OCI-LY1 (cell line): Measurements from ENCODE around the gene EFEMP1.

Experiments
- H2AFZ ChIP-seq: fragments of 200-600 bp; sonication (generic), shearing (Covaris generic); 2 replicates; pipeline ENCODE4 v1.6.0; 2014; ENCODE audit warnings: antibody characterized with exemption, mild to moderate bottlenecking, low read length
- H3F3A ChIP-seq: fragments of 200-600 bp; sonication (generic), shearing (Covaris generic); 2 replicates; pipeline ENCODE4 v1.6.0; 2014; ENCODE audit warnings: mild to moderate bottlenecking, antibody characterized with exemption, low read length, moderate library complexity; ENCODE audit not compliant: insufficient read depth
- H3K27ac ChIP-seq: fragments of 200-600 bp; sonication (generic); 2 replicates; pipeline ENCODE4 v1.5.1; 2014; ENCODE audit warnings: low read length, mixed run types, mild to moderate bottlenecking, low read depth; ENCODE audit not compliant: poor library complexity, severe bottlenecking
- H3K27me3 ChIP-seq: fragments of 200-600 bp; sonication (generic); 2 replicates; pipeline ENCODE4 v1.6.0; 2014; ENCODE audit warnings: antibody characterized with exemption, mild to moderate bottlenecking, low read length, moderate library complexity; ENCODE audit not compliant: insufficient read depth
- H3K36me3 ChIP-seq: fragments of 200-600 bp; sonication (generic); 2 replicates; pipeline ENCODE4 v1.6.1; 2014; ENCODE audit warnings: mild to moderate bottlenecking, antibody characterized with exemption, low read length, moderate library complexity, mixed read lengths; ENCODE audit not compliant: insufficient read depth
- H3K4me1 ChIP-seq: fragments of 200-600 bp; sonication (generic); 2 replicates; pipeline ENCODE4 v1.5.1; 2014; ENCODE audit warnings: mild to moderate bottlenecking, low read length, moderate library complexity; ENCODE audit not compliant: insufficient read depth, severe bottlenecking
- H3K4me2 ChIP-seq: fragments of 200-600 bp; sonication (generic), shearing (Covaris generic); 2 replicates; pipeline ENCODE4 v1.6.1; 2014; ENCODE audit warnings: low read length
- H3K4me3 ChIP-seq: fragments of 200-600 bp; sonication (generic); 2 replicates; pipeline ENCODE4 v1.5.1; 2014; ENCODE audit warnings: low read length, low read depth, mild to moderate bottlenecking, mixed read lengths; ENCODE audit not compliant: poor library complexity, severe bottlenecking
- H3K79me2 ChIP-seq: fragments of 200-600 bp; shearing (Covaris generic); 2 replicates; pipeline ENCODE4 v1.6.1; 2016; ENCODE audit warnings: mixed run types, low read length, mixed read lengths; ENCODE audit not compliant: insufficient read depth
- H3K9ac ChIP-seq: fragments of 200-600 bp; sonication (generic), shearing (Covaris generic); 2 replicates; pipeline ENCODE4 v1.6.1; 2014; ENCODE audit warnings: mild to moderate bottlenecking, low read length, mixed read lengths
- H3K9me2 ChIP-seq: fragments of 200-600 bp; sonication (generic), shearing (Covaris generic); 2 replicates; pipeline ENCODE4 v1.6.1; 2014; ENCODE audit warnings: low read depth, mild to moderate bottlenecking, low read length, mixed read lengths
- H3K9me3 ChIP-seq: fragments of 200-600 bp; shearing (Covaris generic); 2 replicates; pipeline ENCODE4 v1.6.1; 2014; ENCODE audit warnings: low read length, mixed read lengths
- H4K20me1 ChIP-seq: fragments of 200-600 bp; sonication (generic), shearing (Covaris generic); 2 replicates; pipeline ENCODE4 v1.6.0; 2016; ENCODE audit warnings: mild to moderate bottlenecking, low read length; ENCODE audit not compliant: insufficient read depth
- CTCF ChIP-seq: fragments of 200-600 bp; sonication (generic), shearing (Covaris generic); IDR thresholded peaks from 2 replicates; pipeline ENCODE4 v1.5.1; 2017; ENCODE audit warnings: mild to moderate bottlenecking, antibody characterized with exemption, low read length, moderate library complexity, mixed read lengths
- EZH2 ChIP-seq: fragments of 200-600 bp; sonication (generic), shearing (Covaris generic); IDR thresholded peaks from 2 replicates; pipeline ENCODE4 v1.8.0; 2017; ENCODE audit warnings: borderline replicate concordance, mixed run types, mild to moderate bottlenecking, antibody characterized with exemption, low read length, moderate library complexity, mixed read lengths

Gene EFEMP1

GRCh38 chr2:55899881-55900280 is 23.7 kb downstream of the EFEMP1 start:
- Histone ChIP-seq H3F3A (no peaks in the 10 kb centered on the region), H4K20me1 (no peaks in the 10 kb centered on the region), H3K4me3 (no peak overlapping the region), H3K27ac (no peak overlapping the region), H3K4me1 (no peaks in the 10 kb centered on the region), H3K9me2 (no peaks in the 10 kb centered on the region), H3K79me2 (no peaks in the 10 kb centered on the region), H2AFZ (no peak overlapping the region), H3K36me3 (no peaks in the 10 kb centered on the region), H3K9ac (no peak overlapping the region), H3K4me2 (no peak overlapping the region), H3K9me3 (no peaks in the 10 kb centered on the region), H3K27me3 (no peaks in the 10 kb centered on the region)
- TF ChIP-seq EZH2, result no peak
- TF ChIP-seq CTCF, result no peak

- Histone ChIP-seq H3K79me2 (no peaks in the 10 kb centered on the region), H3K27ac (no peak overlapping the region), H3K4me2 (no peak overlapping the region), H3K9me3 (no peaks in the 10 kb centered on the region), H3K27me3 (no peaks in the 10 kb centered on the region), H3K4me3 (no peak overlapping the region), H3K4me1 (no peaks in the 10 kb centered on the region), H4K20me1 (no peaks in the 10 kb centered on the region), H3K36me3 (no peaks in the 10 kb centered on the region), H3K9me2 (no peaks in the 10 kb centered on the region), H3K9ac (no peak overlapping the region), H2AFZ (no peak overlapping the region), H3F3A (no peaks in the 10 kb centered on the region)
- TF ChIP-seq EZH2, result no peak
- no peak for TF ChIP-seq CTCF
Measured at GRCh38 chr2:55898386-55899040, 25.1 kb downstream of the EFEMP1 start.

- Histone ChIP-seq H3K9me3 (no peaks in the 10 kb centered on the region), H3K9ac (no peak overlapping the region), H3K36me3 (no peaks in the 10 kb centered on the region), H3K79me2 (no peaks in the 10 kb centered on the region), H4K20me1 (no peaks in the 10 kb centered on the region), H3K4me3 (no peak overlapping the region), H3K9me2 (no peaks in the 10 kb centered on the region), H3K4me1 (no peaks in the 10 kb centered on the region), H3F3A (no peaks in the 10 kb centered on the region), H3K27ac (no peak overlapping the region), H3K4me2 (no peak overlapping the region), H3K27me3 (no peaks in the 10 kb centered on the region), H2AFZ (no peak overlapping the region)
- TF ChIP-seq CTCF (no peak), EZH2 (no peak)
Measured at GRCh38 chr2:55896633-55897032, 26.9 kb downstream of the EFEMP1 start.
